ENCODE data around the gene PLEKHB1.

DNA sequence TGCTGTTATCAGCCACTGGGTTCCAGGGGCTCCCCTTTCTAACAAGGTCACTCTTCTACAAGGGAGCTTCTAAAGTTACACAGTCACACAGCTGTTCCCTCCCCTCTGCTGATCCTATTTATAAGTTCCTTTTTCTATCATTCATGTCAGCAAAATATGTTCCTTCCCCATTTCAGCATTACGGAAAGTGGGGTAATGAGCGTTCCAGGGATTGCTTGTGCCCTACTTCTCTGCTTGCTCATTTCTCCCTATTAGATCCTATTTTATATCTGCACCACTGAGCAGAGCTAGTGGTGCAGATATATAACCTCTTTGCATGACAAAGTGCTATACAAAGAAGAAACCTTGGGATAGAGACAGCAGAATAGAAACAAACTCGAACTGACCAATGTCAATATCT is 22.7 kb upstream of the PLEKHB1 start:
- TF ChIP-seq POLR2A (IDR thresholded peaks at IDR 0.05) = no peak
- TF ChIP-seq, protein P1, sequence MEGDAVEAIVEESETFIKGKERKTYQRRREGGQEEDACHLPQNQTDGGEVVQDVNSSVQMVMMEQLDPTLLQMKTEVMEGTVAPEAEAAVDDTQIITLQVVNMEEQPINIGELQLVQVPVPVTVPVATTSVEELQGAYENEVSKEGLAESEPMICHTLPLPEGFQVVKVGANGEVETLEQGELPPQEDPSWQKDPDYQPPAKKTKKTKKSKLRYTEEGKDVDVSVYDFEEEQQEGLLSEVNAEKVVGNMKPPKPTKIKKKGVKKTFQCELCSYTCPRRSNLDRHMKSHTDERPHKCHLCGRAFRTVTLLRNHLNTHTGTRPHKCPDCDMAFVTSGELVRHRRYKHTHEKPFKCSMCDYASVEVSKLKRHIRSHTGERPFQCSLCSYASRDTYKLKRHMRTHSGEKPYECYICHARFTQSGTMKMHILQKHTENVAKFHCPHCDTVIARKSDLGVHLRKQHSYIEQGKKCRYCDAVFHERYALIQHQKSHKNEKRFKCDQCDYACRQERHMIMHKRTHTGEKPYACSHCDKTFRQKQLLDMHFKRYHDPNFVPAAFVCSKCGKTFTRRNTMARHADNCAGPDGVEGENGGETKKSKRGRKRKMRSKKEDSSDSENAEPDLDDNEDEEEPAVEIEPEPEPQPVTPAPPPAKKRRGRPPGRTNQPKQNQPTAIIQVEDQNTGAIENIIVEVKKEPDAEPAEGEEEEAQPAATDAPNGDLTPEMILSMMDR (IDR thresholded peaks at IDR 0.05 in 4 of 5, conservative IDR thresholded peaks at IDR 0.05 in 1 of 5) = no peak

Data from gastrocnemius medialis (tissue), 4 donors.